Ovary (tissue), 9 donors: ENCODE measurements around the gene PTPN12. TPM values are rescaled to one million over a fixed set of nuclear protein-coding genes. Genes with fewer than 3 reads are reported as not detected.

Experiments used
- DNase-seq, 5 donors: peaks; one replicate each; pipeline ENCODE4 v3.0.0-alpha.2; 2019 to 2020
- H3K27ac ChIP-seq, 2 donors: fragments of 200-600 bp; one replicate each; pipeline versions ENCODE4 v1.5.1 to v1.8.0; 2019 to 2022
- H3K27me3 ChIP-seq: fragments of 200-600 bp; one replicate; pipeline ENCODE4 v1.8.0; 2022
- H3K36me3 ChIP-seq: fragments of 200-600 bp; sonication (generic); one replicate; pipeline ENCODE4 v1.5.1; 2019
- H3K4me1 ChIP-seq: one replicate; pipeline ENCODE4 v1.8.1; 2013; ENCODE audit warnings: mild to moderate bottlenecking, moderate library complexity; ENCODE audit not compliant: insufficient read depth
- H3K4me3 ChIP-seq: fragments of 200-600 bp; sonication (generic); one replicate; pipeline ENCODE4 v1.5.1; 2017
- H3K9me3 ChIP-seq, 2 donors: fragments of 200-600 bp in 1 of 2; sonication (generic) in 1 of 2; one replicate each; pipeline versions ENCODE4 v1.5.1 to v1.8.1; 2013 to 2019; ENCODE audit warnings: mild to moderate bottlenecking in 1 of 2, moderate library complexity in 1 of 2
- EP300 ChIP-seq: sonication (generic); formaldehyde crosslinking; IDR thresholded peaks from one replicate; pipeline ENCODE4 v1.6.1; 2017; ENCODE audit warnings: antibody characterized with exemption
- POLR2A ChIP-seq: fragments of 450-650 bp; IDR thresholded peaks from one replicate; pipeline ENCODE4 v1.6.1; 2017; ENCODE audit warnings: antibody characterized with exemption, mild to moderate bottlenecking, moderate library complexity
- WGBS, 3 donors: extraction: QIAGEN DNeasy Blood & Tissue Kit in 1 of 3; methylation state at CpG; one replicate each; pipeline versions ENCODE4 v1.1.5 to v1.1.7; 2013 to 2017; 5-methylcytosine and 5-hydroxymethylcytosine counted together
- intact Hi-C, 4 donors: fragments of 100-400 bp; cut with DNase I; formaldehyde crosslinking; loops; one replicate each; pipeline versions ENCODE4 v1.11.0 to v1.15.1; 2022 to 2023
- polyA plus RNA-seq, 2 donors: library from polyadenylated mRNA; stranded (reverse); fragments of 200-250 nt in 1 of 2; fragments of 350-450 nt in 1 of 2; fragmentation: Illumina TruSeq in 1 of 2; extraction: RNeasy Lipid Tissue Mini Kit (QIAGEN cat#74804) in 1 of 2; gene quantifications; one replicate each; pipeline ENCODE4 v1.2.3, GENCODE V29; 2013 to 2014
- total RNA-seq, 7 donors: library from RNA; depleted of rRNA in 2 of 7; stranded (reverse); fragments of >200 nt in 2 of 7; fragmentation: NEBNext Ultra II Directional in 3 of 7; extraction: Animal tissue kit (Norgen Biotek cat#: 25700) in 3 of 7; gene quantifications; one replicate each; pipeline versions ENCODE4 v1.1.0 to v1.2.4, GENCODE V29; 2016 to 2023
- TF ChIP-seq, protein P1 (sequence below), 3 donors: fragments of 450-650 bp in 2 of 3; fragments of 200-600 bp in 1 of 3; IDR thresholded peaks; one replicate each; pipeline versions ENCODE4 v1.5.1 to v1.8.0; 2016 to 2022; ENCODE audit warnings: antibody characterized with exemption in 3 of 3, mild to moderate bottlenecking in 1 of 3
- donor health status: DM: no; HTN: no; CAD: no; lungs with moderate emphysema.
- donor health status: DM: no; HTN: no; CAD: no.
- donor health status: Bipolar disorder and iron deficiency.
- donor health status: DM: yes; HTN: yes; CAD: no.
- donor health status: DM: no; HTN: no; CAD: no.
- donor health status: DM: yes; HTN: yes; CAD: no.

Gene PTPN12
- total and polyA plus RNA-seq, 9 donors: 45.8 to 90.0 (median 62.7) TPM

DNA sequence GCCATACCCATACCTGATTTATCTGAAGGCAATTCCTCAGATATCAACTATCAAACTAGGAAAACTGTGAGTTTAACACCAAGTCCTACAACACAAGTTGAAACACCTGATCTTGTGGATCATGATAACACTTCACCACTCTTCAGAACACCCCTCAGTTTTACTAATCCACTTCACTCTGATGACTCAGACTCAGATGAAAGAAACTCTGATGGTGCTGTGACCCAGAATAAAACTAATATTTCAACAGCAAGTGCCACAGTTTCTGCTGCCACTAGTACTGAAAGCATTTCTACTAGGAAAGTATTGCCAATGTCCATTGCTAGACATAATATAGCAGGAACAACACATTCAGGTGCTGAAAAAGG, 90.2 kb downstream of the PTPN12 start:
- no peaks in the 10 kb centered on the region for H3K4me1 ChIP-seq
- DNase-seq: no peak
- H3K36me3 ChIP-seq: no peaks in the 10 kb centered on the region
- TF ChIP-seq, protein P1, sequence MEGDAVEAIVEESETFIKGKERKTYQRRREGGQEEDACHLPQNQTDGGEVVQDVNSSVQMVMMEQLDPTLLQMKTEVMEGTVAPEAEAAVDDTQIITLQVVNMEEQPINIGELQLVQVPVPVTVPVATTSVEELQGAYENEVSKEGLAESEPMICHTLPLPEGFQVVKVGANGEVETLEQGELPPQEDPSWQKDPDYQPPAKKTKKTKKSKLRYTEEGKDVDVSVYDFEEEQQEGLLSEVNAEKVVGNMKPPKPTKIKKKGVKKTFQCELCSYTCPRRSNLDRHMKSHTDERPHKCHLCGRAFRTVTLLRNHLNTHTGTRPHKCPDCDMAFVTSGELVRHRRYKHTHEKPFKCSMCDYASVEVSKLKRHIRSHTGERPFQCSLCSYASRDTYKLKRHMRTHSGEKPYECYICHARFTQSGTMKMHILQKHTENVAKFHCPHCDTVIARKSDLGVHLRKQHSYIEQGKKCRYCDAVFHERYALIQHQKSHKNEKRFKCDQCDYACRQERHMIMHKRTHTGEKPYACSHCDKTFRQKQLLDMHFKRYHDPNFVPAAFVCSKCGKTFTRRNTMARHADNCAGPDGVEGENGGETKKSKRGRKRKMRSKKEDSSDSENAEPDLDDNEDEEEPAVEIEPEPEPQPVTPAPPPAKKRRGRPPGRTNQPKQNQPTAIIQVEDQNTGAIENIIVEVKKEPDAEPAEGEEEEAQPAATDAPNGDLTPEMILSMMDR (IDR thresholded peaks at IDR 0.05): no peak
- TF ChIP-seq EP300 (no peak), POLR2A (no peak)
- H3K27ac ChIP-seq: no peak overlapping the region
- no peak overlapping the region for H3K4me3 ChIP-seq
- intact Hi-C loops: no loop called here
- H3K27me3 ChIP-seq: no peaks in the 10 kb centered on the region
- no peaks in the 10 kb centered on the region for H3K9me3 ChIP-seq

DNA sequence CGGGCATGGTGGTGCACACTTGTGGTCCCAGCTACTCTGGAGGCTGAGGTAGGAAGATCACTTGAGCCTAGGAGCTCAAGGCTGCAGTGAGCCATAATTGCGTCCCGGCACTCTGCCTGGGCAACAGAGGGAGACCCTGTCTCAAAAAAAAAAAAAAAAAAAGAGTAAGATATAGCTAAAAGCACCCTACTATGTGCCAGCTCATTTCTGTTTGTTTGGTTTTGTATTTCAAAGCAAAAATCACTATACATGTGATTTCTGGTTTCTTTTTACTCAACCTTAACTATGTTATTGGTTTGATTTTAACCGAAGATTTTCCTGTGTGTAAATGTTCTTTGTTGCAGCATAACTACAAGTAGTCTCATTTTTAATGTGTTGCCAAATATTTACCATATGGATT, 92.7 kb downstream of the PTPN12 start:
- intact Hi-C loops: no loop called here

DNA sequence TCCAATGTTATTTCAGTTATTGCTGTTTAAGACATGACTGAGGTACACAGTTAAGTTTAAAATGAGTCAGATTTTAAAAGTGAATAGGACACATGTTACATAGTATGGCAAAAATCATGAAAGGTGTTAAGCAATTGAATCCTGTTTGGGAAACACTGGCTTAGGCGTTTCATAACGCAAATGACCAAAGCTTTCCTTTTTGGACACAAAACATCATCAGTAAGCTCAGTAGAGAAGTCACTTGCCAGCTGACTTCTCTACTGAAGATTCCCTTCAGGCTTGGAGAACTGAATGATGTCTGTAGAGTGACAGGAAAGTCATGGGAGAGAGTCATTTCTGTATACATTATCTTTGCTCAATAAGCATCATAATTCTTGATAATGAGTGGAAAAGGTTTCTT, 94.7 kb downstream of the PTPN12 start:
- intact Hi-C loops: no loop called here
- H3K27ac ChIP-seq: no peak overlapping the region
- no peak for DNase-seq
- no peaks in the 10 kb centered on the region for H3K36me3 ChIP-seq
- no peaks in the 10 kb centered on the region for H3K4me1 ChIP-seq
- no peak overlapping the region for H3K4me3 ChIP-seq
- H3K9me3 ChIP-seq: no peaks in the 10 kb centered on the region
- TF ChIP-seq POLR2A (no peak), EP300 (no peak)
- TF ChIP-seq, protein P1 (IDR thresholded peaks at IDR 0.05): no peak
- 78 to 83% (median 81%) methylated on average over 2 of the region's 2 CpGs for WGBS, 3 donors
- no peaks in the 10 kb centered on the region for H3K27me3 ChIP-seq

More for the DNA sequence above, 92.7 kb downstream of the PTPN12 start:
- no peak overlapping the region for H3K4me3 ChIP-seq
- TF ChIP-seq POLR2A: no peak
- TF ChIP-seq, protein P1 (IDR thresholded peaks at IDR 0.05): no peak
- TF ChIP-seq EP300: no peak
- H3K27ac ChIP-seq: no peak overlapping the region
- 94 to 96% (median 96%) methylated on average over 4 of the region's 4 CpGs for WGBS, 3 donors
- H3K27me3 ChIP-seq: no peaks in the 10 kb centered on the region
- no peaks in the 10 kb centered on the region for H3K4me1 ChIP-seq
- no peaks in the 10 kb centered on the region for H3K9me3 ChIP-seq
- no peaks in the 10 kb centered on the region for H3K36me3 ChIP-seq
- no peak for DNase-seq

DNA sequence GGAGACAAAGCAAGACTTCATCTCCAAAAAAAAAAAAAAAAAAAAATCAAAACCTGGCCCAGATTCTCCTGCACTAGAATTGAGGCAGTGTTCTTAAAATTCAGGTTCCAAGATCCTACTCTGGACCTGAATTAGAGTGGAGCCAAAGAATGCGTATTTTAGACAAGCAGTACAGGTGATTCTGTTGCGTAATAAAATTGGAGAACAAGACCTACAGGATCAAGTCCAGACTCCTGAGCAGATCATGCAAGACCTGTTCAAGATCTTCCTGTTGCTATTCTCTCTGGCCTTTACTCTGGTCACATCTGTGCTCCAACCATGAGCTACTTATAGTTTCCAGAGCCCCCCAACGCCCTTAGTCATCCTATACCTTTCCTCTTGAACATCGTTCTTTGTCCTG, 107.7 kb downstream of the PTPN12 start:
- H3K27ac ChIP-seq: no peak overlapping the region
- 92 to 95% (median 93%) methylated on average over 4 of the region's 4 CpGs for WGBS, 3 donors

More for the DNA sequence above, 107.7 kb downstream of the PTPN12 start:
- no peaks in the 10 kb centered on the region for H3K9me3 ChIP-seq
- H3K27me3 ChIP-seq: no peaks in the 10 kb centered on the region
- TF ChIP-seq POLR2A (no peak), EP300 (no peak)
- TF ChIP-seq, protein P1 (IDR thresholded peaks at IDR 0.05): no peak
- H3K4me1 ChIP-seq: peaks cover 2% of the 10 kb centered on the region
- DNase-seq: no peak
- intact Hi-C loops: no loop called here
- no peak overlapping the region for H3K4me3 ChIP-seq
- no peaks in the 10 kb centered on the region for H3K36me3 ChIP-seq
